ENCODE measurements around the gene PLA2G4B.

DNA sequence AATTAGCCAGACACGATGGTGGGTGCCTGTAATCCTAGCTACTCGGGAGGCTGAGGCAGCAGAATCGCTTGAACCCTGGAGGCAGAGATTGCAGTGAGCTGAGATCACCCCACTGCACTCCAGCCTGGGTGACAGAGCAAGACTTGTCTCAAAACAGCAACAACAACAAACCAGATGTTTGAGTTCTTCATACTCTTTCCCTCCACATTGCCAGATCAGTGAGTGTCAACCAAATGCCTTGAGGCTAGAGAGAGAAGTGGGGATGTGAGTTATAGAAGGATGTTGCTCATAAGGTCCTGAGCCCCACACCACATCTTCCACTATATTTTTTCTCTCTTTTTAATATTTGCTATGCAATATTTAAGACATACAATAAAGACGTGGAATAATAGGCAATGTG, 44.6 kb upstream of the PLA2G4B start:
- TF ChIP-seq POLR2AphosphoS5 (IDR thresholded peaks at IDR 0.05) = no peak
- no peak for TF ChIP-seq POLR2A (IDR thresholded peaks at IDR 0.05)
- TF ChIP-seq, protein P1, sequence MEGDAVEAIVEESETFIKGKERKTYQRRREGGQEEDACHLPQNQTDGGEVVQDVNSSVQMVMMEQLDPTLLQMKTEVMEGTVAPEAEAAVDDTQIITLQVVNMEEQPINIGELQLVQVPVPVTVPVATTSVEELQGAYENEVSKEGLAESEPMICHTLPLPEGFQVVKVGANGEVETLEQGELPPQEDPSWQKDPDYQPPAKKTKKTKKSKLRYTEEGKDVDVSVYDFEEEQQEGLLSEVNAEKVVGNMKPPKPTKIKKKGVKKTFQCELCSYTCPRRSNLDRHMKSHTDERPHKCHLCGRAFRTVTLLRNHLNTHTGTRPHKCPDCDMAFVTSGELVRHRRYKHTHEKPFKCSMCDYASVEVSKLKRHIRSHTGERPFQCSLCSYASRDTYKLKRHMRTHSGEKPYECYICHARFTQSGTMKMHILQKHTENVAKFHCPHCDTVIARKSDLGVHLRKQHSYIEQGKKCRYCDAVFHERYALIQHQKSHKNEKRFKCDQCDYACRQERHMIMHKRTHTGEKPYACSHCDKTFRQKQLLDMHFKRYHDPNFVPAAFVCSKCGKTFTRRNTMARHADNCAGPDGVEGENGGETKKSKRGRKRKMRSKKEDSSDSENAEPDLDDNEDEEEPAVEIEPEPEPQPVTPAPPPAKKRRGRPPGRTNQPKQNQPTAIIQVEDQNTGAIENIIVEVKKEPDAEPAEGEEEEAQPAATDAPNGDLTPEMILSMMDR (IDR thresholded peaks at IDR 0.05) = no peak

Data from breast epithelium (tissue), 3 donors.